HPDE6-E6E7 (cell line): ENCODE results near the gene DERL2.
"Not testable (repeated sequence)": the region's sequence is repeated elsewhere in the genome, so short reads cannot be mapped to it uniquely, and the experiment has no call there.

ENCODE experiments used
- DNase-seq: peaks from one replicate; pipeline ENCODE4 v3.0.0; 2011; ENCODE audit warnings: missing footprints; ENCODE audit errors: extremely low spot score

Gene DERL2

DNA sequence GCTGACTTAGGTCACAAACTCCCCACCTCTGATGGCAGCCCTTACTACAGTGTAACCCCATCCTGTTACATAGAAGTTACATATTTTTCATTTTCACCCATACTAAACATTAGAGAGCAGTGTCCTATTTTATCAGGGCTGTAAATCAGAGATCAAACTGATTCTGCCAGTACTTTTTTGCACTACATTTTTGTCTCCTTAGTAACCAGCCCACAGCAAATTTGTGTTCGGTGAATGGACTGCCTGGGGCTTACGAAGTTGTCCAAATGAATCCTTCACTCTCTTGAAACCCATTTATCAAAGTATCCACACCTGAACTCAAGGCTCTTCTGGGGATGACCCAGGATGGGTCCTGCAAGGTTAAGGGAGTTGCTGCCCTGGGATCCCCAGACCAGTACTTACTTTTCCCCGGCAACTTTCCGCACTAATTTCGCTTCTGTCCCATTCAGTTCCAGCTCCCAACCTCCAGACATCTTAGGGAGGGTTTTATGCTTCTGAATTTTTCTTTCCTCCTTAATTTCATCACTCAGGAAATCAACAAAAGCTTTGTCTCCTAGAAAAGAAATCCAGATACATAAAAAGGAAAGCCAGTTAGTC, 48.2 kb downstream of the DERL2 start:
- DNase-seq, result no peak

DNA sequence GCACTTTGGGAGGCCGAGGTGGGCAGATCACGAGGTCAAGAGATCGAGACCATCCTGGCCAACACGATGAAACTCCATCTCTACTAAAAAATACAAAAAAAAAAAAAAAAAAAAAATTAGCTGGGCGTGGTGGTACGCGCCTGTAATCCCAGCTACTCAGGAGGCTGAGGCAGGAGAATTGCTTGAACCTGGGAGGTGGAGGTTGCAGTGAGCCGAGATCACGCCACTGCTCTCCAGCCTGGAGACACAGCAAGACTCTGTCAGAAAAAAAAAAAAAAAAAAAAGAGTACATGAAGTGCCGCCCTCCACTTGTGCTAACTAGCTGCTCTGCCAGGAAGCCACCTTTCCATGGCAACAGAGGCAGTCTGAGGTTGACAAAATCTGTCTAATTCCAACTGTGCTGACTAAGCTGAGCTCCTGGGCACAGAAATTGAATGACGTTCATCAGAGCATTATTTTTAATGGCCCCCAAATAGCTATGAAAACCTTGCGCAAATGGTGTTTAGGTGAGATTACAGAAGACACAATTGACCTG, 50.1 kb downstream of the DERL2 start:
- not testable (repeated sequence) for DNase-seq

DNA sequence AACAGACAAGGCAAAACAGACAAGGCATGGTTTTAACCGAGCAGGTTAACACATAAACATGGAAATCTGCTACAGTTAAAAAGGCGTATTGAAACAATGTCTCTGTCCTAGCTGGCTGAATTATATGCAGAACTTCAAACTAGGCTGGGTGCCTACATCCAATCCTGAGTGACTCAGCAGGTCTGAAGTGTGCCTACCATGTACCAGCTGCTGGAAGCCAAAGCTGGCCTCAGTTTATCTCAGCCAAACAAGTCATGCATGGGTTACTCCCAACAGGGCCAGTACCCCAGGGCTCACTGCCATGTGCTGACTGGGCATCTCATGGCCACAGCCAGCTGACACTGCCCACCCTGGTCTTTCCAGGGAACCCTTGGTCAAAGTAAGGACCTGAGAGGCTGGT, 51.0 kb downstream of the DERL2 start:
- no peak for DNase-seq

DNA sequence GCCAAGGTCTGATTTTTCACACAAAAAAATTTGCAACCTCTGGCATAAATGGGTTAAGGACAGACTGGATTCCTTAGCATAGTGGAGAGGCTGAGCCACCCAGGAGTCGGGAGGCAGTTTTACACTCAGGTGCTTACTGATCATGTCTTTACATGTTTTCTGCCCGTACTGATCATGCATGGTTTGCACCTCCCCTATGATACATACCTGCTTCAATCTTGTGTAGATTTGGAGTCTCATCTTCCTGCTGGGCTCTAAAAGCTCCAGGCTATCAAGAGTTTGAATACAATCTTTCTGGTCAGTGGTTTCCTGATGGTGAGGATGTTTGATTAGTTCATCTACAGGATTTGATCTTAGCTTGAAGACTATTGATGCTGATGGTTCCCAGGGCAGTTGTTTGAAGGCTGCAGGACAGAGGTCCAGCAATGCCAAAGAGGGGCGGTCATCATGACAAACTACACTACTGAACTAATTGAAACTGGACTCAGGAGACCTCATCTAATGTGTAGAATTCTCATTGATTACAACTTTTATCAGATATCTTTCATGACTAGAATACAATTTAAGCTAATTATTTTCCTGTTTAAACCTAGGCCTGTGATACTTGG, 53.9 kb downstream of the DERL2 start:
- peak; percentile 79 for DNase-seq

DNA sequence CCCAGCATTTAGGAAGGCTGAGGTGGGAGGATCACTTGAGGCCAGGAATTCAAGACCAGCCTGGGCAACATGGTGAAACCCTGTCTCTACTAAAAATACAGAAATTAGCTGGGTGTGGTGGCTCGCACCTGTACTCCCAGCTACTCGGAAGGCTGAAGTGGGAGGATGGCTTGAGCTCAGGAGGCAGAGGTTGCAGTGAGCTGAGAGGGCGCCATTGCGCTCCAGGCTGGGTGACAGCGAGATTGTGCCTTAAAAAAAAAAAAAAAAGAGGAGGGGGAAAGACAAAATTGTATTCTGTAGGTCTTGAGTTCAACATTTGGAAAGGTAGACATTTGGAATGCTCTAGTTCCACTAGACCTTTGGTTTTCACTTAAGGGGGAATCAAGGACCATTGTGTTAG, 54.7 kb downstream of the DERL2 start:
- DNase-seq, result not testable (repeated sequence)

DNA sequence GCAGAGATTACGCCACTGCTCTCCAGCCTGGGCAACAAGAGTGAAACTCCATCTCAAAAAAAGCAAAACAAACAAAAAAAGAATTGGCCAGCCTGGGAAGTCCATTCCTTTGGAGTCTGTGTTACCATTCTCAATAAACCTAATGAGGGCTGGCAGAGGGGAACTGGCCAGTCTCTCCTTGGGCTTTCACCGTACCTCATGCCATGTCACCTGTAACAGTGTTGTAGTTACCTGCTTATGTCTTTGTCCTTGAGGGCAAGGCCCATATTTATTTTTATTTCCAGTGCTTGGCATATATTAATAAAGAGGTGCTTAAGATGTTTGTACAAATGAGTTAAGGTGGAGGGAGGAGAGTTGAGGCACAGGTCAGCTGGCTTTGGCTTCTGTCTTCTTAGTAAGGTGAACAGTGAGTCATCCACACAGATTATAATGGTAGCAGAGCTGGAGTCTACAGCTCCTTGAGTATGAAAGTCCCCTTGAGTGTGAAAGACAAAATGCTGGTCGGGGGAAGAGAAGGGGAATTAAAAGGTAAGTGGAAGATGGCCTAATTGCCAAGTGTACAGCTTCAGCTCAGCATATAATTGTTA, 55.5 kb downstream of the DERL2 start:
- no peak for DNase-seq

DNA sequence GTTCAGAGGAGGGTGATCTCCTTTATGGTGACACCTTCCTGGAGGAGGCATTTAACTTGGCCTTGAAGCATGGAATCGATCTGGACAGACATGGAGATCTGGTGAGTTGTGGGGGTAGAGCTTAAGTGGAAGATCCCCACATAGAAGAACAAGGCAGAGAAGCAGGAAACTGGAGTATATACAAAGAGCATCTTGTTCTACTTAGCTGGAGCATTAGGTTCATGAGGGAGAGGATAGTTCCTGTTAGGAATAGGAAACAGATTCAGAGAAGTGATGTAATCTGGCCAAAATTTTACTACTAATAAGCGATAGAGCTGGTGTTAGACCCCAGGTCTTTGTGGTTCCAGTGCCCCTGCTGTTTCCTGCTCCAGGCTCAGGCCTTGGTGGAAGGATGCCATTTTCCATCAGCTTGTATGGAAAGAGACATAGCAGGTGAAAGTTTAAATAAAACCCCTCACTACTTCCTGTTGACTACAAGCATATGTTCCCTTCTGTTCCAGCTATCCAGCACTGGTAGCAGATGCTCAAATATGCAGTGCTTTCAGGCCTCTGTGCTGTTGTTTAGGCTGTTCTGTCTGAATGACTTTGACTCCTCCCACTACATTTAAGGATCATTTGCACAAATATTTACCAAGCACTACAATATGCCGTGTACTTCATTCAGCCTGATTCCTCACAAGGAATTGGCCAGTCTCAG, 56.6 kb downstream of the DERL2 start:
- DNase-seq, result no peak

DNA sequence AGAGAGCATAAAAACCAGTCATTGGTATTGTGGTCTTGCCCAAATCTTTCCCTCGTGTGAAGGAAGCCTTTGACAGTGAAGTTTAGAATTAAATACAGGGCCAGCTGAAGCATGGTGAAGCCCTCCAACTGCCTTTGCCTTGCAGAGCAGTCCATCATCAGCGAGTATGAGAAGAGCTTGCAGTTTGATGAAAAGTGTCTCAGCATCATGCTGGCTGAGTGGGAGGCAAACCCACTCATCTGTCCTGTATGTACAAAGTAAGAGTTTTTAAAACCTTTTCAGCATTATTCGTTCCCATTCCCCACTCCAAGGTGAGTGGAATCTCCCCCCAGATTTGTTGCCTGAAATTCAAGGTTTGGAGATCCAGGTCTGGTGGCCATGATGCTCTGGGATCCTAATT, 60.2 kb downstream of the DERL2 start:
- no peak for DNase-seq

DNA sequence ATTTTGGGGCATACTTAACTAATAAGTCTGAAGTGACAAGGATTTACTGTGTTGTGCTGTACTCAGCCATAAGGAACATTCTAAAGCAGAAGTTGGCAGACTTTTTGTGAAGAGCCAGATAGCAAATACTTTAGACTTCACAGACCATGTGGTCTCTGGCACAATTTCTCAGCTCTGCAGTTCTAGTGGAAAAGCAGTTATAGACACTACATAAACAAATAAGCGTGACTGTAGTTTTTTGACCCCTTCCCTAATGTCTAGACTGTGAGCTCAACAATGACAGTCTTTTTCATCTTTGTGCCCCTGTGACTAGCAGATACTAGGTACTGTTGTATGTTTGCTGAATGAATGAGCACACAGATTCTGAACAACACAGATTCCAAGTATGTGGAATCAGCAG, 61.1 kb downstream of the DERL2 start:
- no peak for DNase-seq

DNA sequence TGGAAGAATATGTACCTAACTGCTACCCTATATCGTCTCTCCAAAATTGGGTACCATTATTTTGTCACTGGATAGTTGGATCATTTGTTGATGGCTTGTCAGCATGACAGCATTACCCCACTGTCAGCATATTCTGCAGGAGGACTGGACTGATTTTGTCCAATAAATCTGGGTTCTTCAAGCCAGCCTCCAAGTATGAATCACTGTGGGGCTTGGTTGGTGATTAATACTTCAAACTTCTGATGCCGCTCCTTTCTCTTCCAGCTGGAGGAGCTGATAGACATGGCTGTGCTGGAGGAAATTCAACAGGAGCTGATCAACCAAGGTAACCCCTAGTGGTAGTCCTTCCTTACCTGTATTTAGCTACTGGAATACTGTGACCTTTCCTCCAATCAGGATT, 63.5 kb downstream of the DERL2 start:
- DNase-seq, result peak; percentile 82
